Prostate gland (tissue), 2 donors: ENCODE measurements around the gene HECA. TPM values are rescaled to one million over a fixed set of nuclear protein-coding genes. Genes with fewer than 3 reads are reported as not detected.

Source experiments
- DNase-seq: peaks from one replicate; pipeline ENCODE4 v3.0.0-alpha.2; 2019; ENCODE audit warnings: low spot score
- H3K27ac ChIP-seq, 2 donors: fragments of 200-600 bp; sonication (generic); 2 replicates each; pipeline ENCODE4 v1.5.1; 2017 to 2019
- H3K27me3 ChIP-seq: fragments of 200-600 bp; sonication (generic); replicated peaks from 2 replicates; pipeline ENCODE4 v1.5.1; 2019; ENCODE audit not compliant: insufficient read depth
- H3K36me3 ChIP-seq, 2 donors: fragments of 200-600 bp; sonication (generic); 1 replicate in 1 of 2; 2 replicates in 1 of 2; pipeline versions ENCODE4 v1.5.1 to v1.8.1; 2017 to 2019
- H3K4me1 ChIP-seq: fragments of 200-600 bp; sonication (generic); replicated peaks from 2 replicates; pipeline ENCODE4 v1.5.1; 2019
- H3K4me3 ChIP-seq, 2 donors: fragments of 200-600 bp; sonication (generic); 2 replicates each; pipeline ENCODE4 v1.5.1; 2017 to 2019
- H3K9me3 ChIP-seq: fragments of 200-600 bp; sonication (generic); 2 replicates; pipeline ENCODE4 v1.5.1; 2017
- CTCF ChIP-seq, 4 experiments: fragments of 200-600 bp in 2 of 4; fragments of 450-650 bp in 2 of 4; sonication (generic) in 2 of 4; IDR thresholded peaks; 1 replicate in 3 of 4; 2 replicates in 1 of 4; pipeline ENCODE4 v1.5.1; 2016 to 2019; ENCODE audit warnings: antibody characterized with exemption in 4 of 4, mild to moderate bottlenecking in 2 of 4, moderate library complexity in 2 of 4
- POLR2A ChIP-seq: fragments of 450-650 bp; IDR thresholded peaks from one replicate; pipeline ENCODE4 v1.6.1; 2016; ENCODE audit warnings: antibody characterized with exemption, mild to moderate bottlenecking
- POLR2AphosphoS5 ChIP-seq: sonication (generic); formaldehyde crosslinking; IDR thresholded peaks from one replicate; pipeline ENCODE4 v1.6.1; 2017; ENCODE audit warnings: antibody characterized with exemption
- WGBS: methylation state at CpG from one replicate; pipeline ENCODE4 v1.1.5; 2018; 5-methylcytosine and 5-hydroxymethylcytosine counted together
- intact Hi-C: fragments of 100-400 bp; cut with DNase I; formaldehyde crosslinking; loops from one replicate; pipeline ENCODE4 v1.14.2; 2022
- total RNA-seq, 2 donors: library from RNA; depleted of rRNA; stranded (reverse); fragments of >200 nt; gene quantifications; one replicate each; pipeline ENCODE4 v1.1.0, GENCODE V29; 2016

Gene HECA
- total RNA-seq, 2 donors from 2014 or later: 26.0 to 45.9 TPM

GRCh38 chr6:139173822-139174221 lies 38.9 kb downstream of the HECA start:
- no peak overlapping the region for H3K27ac ChIP-seq
- H3K27me3 ChIP-seq: no peaks in the 10 kb centered on the region
- intact Hi-C loops: no loop called here
- 92% methylated on average over 1 of the region's 1 CpG for WGBS
- DNase-seq: no peak
- TF ChIP-seq POLR2AphosphoS5: no peak
- no peak for TF ChIP-seq POLR2A
- no peak for TF ChIP-seq CTCF (IDR thresholded peaks at IDR 0.05)
- H3K36me3 ChIP-seq: no peaks in the 10 kb centered on the region
- no peaks in the 10 kb centered on the region for H3K9me3 ChIP-seq
- H3K4me1 ChIP-seq: no peaks in the 10 kb centered on the region
- H3K4me3 ChIP-seq: no peak overlapping the region

GRCh38 chr6:139174961-139175360 lies 40.1 kb downstream of the HECA start:
- TF ChIP-seq POLR2A (no peak), CTCF (IDR thresholded peaks at IDR 0.05) (no peak), POLR2AphosphoS5 (no peak)
- H3K36me3 ChIP-seq: no peaks in the 10 kb centered on the region
- H3K9me3 ChIP-seq: no peaks in the 10 kb centered on the region
- no peak overlapping the region for H3K27ac ChIP-seq
- H3K27me3 ChIP-seq: no peaks in the 10 kb centered on the region
- DNase-seq: no peak
- no peak overlapping the region for H3K4me3 ChIP-seq
- no peaks in the 10 kb centered on the region for H3K4me1 ChIP-seq
- intact Hi-C loops: no loop called here

- Histone ChIP-seq H3K27me3 (no peaks in the 10 kb centered on the region), H3K9me3 (no peaks in the 10 kb centered on the region), H3K36me3 (no peaks in the 10 kb centered on the region), H3K4me3 (no peak overlapping the region), H3K4me1 (no peaks in the 10 kb centered on the region), H3K27ac (no peak overlapping the region)
- TF ChIP-seq POLR2A (no peak), CTCF (IDR thresholded peaks at IDR 0.05) (no peak), POLR2AphosphoS5 (no peak)
- 75% methylated on average over 4 of the region's 4 CpGs for WGBS
- intact Hi-C loops: no loop called here
- no peak for DNase-seq
These were observed 40.6 kb downstream of the HECA start for GRCh38 chr6:139175389-139175948.

- H3K27me3 ChIP-seq: no peaks in the 10 kb centered on the region
- H3K9me3 ChIP-seq: no peaks in the 10 kb centered on the region
- DNase-seq: no peak
- H3K36me3 ChIP-seq: no peaks in the 10 kb centered on the region
- no peak for TF ChIP-seq POLR2AphosphoS5
- TF ChIP-seq POLR2A: no peak
- intact Hi-C loops: no loop called here
- no peaks in the 10 kb centered on the region for H3K4me1 ChIP-seq
- H3K4me3 ChIP-seq: no peak overlapping the region
- WGBS: 97% methylated on average over 6 of the region's 6 CpGs
- H3K27ac ChIP-seq: no peak overlapping the region
These were observed 46.4 kb downstream of the HECA start for GRCh38 chr6:139181236-139181635.

- Histone ChIP-seq H3K27ac (no peak overlapping the region), H3K9me3 (no peaks in the 10 kb centered on the region), H3K36me3 (no peaks in the 10 kb centered on the region), H3K4me1 (no peaks in the 10 kb centered on the region), H3K27me3 (no peaks in the 10 kb centered on the region), H3K4me3 (no peak overlapping the region)
- no peak for TF ChIP-seq POLR2A
- DNase-seq: no peak
- WGBS: 95% methylated on average over 4 of the region's 4 CpGs
- intact Hi-C loops: no loop called here
These were observed 49.2 kb downstream of the HECA start for GRCh38 chr6:139184047-139184446.

GRCh38 chr6:139184459-139184858 lies 49.6 kb downstream of the HECA start:
- intact Hi-C loops: no loop called here
- Histone ChIP-seq H3K36me3 (no peaks in the 10 kb centered on the region), H3K27ac (no peak overlapping the region), H3K4me1 (no peaks in the 10 kb centered on the region), H3K9me3 (no peaks in the 10 kb centered on the region), H3K27me3 (no peaks in the 10 kb centered on the region), H3K4me3 (no peak overlapping the region)
- DNase-seq: no peak
- WGBS: 85% methylated on average over 3 of the region's 3 CpGs
- no peak for TF ChIP-seq POLR2AphosphoS5
- TF ChIP-seq POLR2A: no peak
- no peak for TF ChIP-seq CTCF (IDR thresholded peaks at IDR 0.05)
